ENCODE results near the gene ADCY9. TPM values are rescaled to one million over a fixed set of nuclear protein-coding genes. Genes with fewer than 3 reads are reported as not detected.
"Not testable (repeated sequence)": the region's sequence is repeated elsewhere in the genome, so short reads cannot be mapped to it uniquely, and the experiment has no call there.

Gene ADCY9
- total RNA-seq, 1 donor from 2014 or later = 6.5 TPM

- DNase-seq (ENCODE audit: low spot score in 2 of 2); FAIRE-seq: not testable (repeated sequence)
These were observed 70.7 kb downstream of the ADCY9 start for GRCh38 chr16:4045561-4045960.

- FAIRE-seq (no peak), DNase-seq (ENCODE audit: low spot score in 2 of 2) (no peak)
These were observed 73.7 kb downstream of the ADCY9 start for GRCh38 chr16:4042581-4042980.

- no peak for FAIRE-seq
- DNase-seq (ENCODE audit: low spot score in 2 of 2) = no peak
These were observed 77.8 kb downstream of the ADCY9 start for GRCh38 chr16:4038448-4038847.

- not testable (repeated sequence) for DNase-seq (ENCODE audit: low spot score in 2 of 2); FAIRE-seq
These were observed 79.3 kb downstream of the ADCY9 start for GRCh38 chr16:4036952-4037351.

- FAIRE-seq = no peak
- no peak for DNase-seq (ENCODE audit: low spot score in 2 of 2)
These were observed 81.3 kb downstream of the ADCY9 start for GRCh38 chr16:4034963-4035362.

GRCh38 chr16:4033951-4034350, 82.3 kb downstream of the ADCY9 start:
- DNase-seq (ENCODE audit: low spot score in 2 of 2) = no peak
- FAIRE-seq = no peak

GRCh38 chr16:4032768-4033167, 83.5 kb downstream of the ADCY9 start:
- DNase-seq (ENCODE audit: low spot score in 2 of 2) = no peak
- FAIRE-seq = no peak

GRCh38 chr16:4028144-4028543, 88.1 kb downstream of the ADCY9 start:
- DNase-seq (ENCODE audit: low spot score in 2 of 2) = no peak
- no peak for FAIRE-seq

GRCh38 chr16:4026854-4027253, 89.4 kb downstream of the ADCY9 start:
- FAIRE-seq (no peak), DNase-seq (ENCODE audit: low spot score in 2 of 2) (no peak)

GRCh38 chr16:4025428-4025827, 90.8 kb downstream of the ADCY9 start:
- no peak for FAIRE-seq
- no peak for DNase-seq (ENCODE audit: low spot score in 2 of 2)

GRCh38 chr16:4021916-4022315, 94.3 kb downstream of the ADCY9 start:
- no peak for DNase-seq (ENCODE audit: low spot score in 2 of 2)
- no peak for FAIRE-seq

GRCh38 chr16:4021070-4021779, 95.0 kb downstream of the ADCY9 start:
- DNase-seq (ENCODE audit: low spot score in 2 of 2) (no peak), FAIRE-seq (no peak)

GRCh38 chr16:4019371-4019791, 96.9 kb downstream of the ADCY9 start:
- FAIRE-seq (no peak), DNase-seq (ENCODE audit: low spot score in 2 of 2) (no peak)

GRCh38 chr16:4018391-4018790, 97.9 kb downstream of the ADCY9 start:
- FAIRE-seq (no peak), DNase-seq (ENCODE audit: low spot score in 2 of 2) (no peak)

GRCh38 chr16:4017807-4018206, 98.4 kb downstream of the ADCY9 start:
- FAIRE-seq = no peak
- DNase-seq (ENCODE audit: low spot score in 2 of 2) = no peak

GRCh38 chr16:4016658-4017057, 99.6 kb downstream of the ADCY9 start:
- no peak for DNase-seq (ENCODE audit: low spot score in 2 of 2)
- no peak for FAIRE-seq

- no peak for DNase-seq (ENCODE audit: low spot score in 2 of 2)
- no peak for FAIRE-seq
These were observed 100.3 kb downstream of the ADCY9 start for GRCh38 chr16:4016005-4016352.

GRCh38 chr16:4015275-4016004, 100.8 kb downstream of the ADCY9 start:
- FAIRE-seq (no peak), DNase-seq (ENCODE audit: low spot score in 2 of 2) (no peak)

GRCh38 chr16:4011940-4012629, 104.2 kb downstream of the ADCY9 start:
- DNase-seq (ENCODE audit: low spot score in 2 of 2) (no peak), FAIRE-seq (no peak)

GRCh38 chr16:4011225-4011939, 104.9 kb downstream of the ADCY9 start:
- FAIRE-seq = no peak
- no peak for DNase-seq (ENCODE audit: low spot score in 2 of 2)
